ENCODE data around the gene GLRX3. TPM values are rescaled to one million over a fixed set of nuclear protein-coding genes. Genes with fewer than 3 reads are reported as not detected.

The GLRX3 gene
- total and polyA plus RNA-seq, 2 donors (not counting 1 experiment from before 2014, with no cell fraction given): 26.9 to 45.4 TPM

DNA sequence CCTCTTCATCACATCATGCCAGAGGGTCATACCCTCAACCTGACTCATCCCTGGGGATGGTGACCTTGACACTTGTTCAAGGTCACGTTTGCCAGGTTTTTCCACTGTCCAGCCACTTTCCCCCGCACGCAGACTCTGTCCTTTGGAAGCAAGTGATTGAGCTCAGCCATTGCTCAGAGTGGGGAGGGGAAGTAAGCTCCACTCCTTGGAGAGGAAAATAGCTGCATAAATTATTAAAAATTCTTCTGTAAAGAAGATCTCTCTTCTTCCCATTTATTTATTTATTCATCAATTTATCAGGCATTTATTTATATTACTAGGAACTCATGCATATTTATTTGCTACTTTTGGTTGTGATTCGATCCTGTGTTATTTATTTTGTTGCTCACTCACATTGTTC is 88.0 kb downstream of the GLRX3 start:
- Mint-ChIP-seq H3K4me1 (no peaks in the 10 kb centered on the region), H3K27me3 (no peaks in the 10 kb centered on the region), H3K27ac (no peak overlapping the region), H3K4me3 (no peak overlapping the region), H3K9me3 (ENCODE audit: insufficient read depth) (peaks cover 6% of the 10 kb centered on the region)
- intact Hi-C loops (cut with micrococcal nuclease): no loop called here
- no peak for TF ChIP-seq EZH2 (IDR thresholded peaks at IDR 0.05; ENCODE audit: borderline replicate concordance, insufficient read depth, low read depth, low read length, poor library complexity, severe bottlenecking)
- no peak for TF ChIP-seq CTCF (IDR thresholded peaks at IDR 0.05)
- Histone ChIP-seq H4K20me1 (ENCODE audit: control insufficient read depth, insufficient read depth, low read length, poor library complexity, severe bottlenecking) (no peaks in the 10 kb centered on the region), H3K27ac (ENCODE audit: low read length in 2 of 2) (no peak overlapping the region), H3K4me1 (ENCODE audit: control insufficient read depth in 2 of 2, insufficient read depth in 2 of 2, low read length in 2 of 2) (no peaks in the 10 kb centered on the region), H3K9me3 (ENCODE audit: control extremely low read depth in 1 of 3, control insufficient read depth in 2 of 3, insufficient read depth in 1 of 3, low read length in 2 of 3) (peaks cover 0 to 10% (median 3%) of the 10 kb centered on the region in 3 donors), H3K27me3 (replicated peaks in 1 of 4; ENCODE audit: control extremely low read depth in 1 of 4, control insufficient read depth in 3 of 4, insufficient read depth in 4 of 4, low read length in 3 of 4) (no peaks in the 10 kb centered on the region), H3K36me3 (replicated peaks in 1 of 2; ENCODE audit: control extremely low read depth in 1 of 2, control insufficient read depth in 1 of 2, extremely low read depth in 1 of 2, insufficient read depth in 2 of 2, low read length in 1 of 2) (no peaks in the 10 kb centered on the region), H2AFZ (ENCODE audit: insufficient read depth, low read depth, low read length, poor library complexity, severe bottlenecking) (no peak overlapping the region), H3K79me2 (ENCODE audit: control insufficient read depth, insufficient read depth, low read length) (no peaks in the 10 kb centered on the region), H3K4me3 (ENCODE audit: control extremely low read depth in 1 of 5, extremely low read depth in 1 of 5, insufficient read depth in 1 of 5, low read depth in 2 of 5, low read length in 4 of 5) (no peak overlapping the region), H3K4me2 (replicated peaks; ENCODE audit: low read depth, low read length, poor library complexity, severe bottlenecking) (no peak overlapping the region), H3K9ac (ENCODE audit: low read length) (no peak overlapping the region)
- ATAC-seq (ENCODE audit: low read depth) (no peak), DNase-seq (no peak)
- ChIA-PET POLR2A (no interaction called here), CTCF (no interaction called here)
- 100% methylated on average over 2 of the region's 4 CpGs for whole genome bisulfite sequencing (ENCODE audit: insufficient coverage)

GRCh38 chr10:130226012-130226411 is 89.8 kb downstream of the GLRX3 start:
- CTCF ChIA-PET: no interaction called here
- peaks cover 6% of the 10 kb centered on the region for H3K9me3 Mint-ChIP-seq (ENCODE audit: insufficient read depth)

More at GRCh38 chr10:130226012-130226411, 89.8 kb downstream of the GLRX3 start:
- no peak overlapping the region for H3K4me3 Mint-ChIP-seq
- 94% methylated on average over 3 of the region's 3 CpGs for WGBS (ENCODE audit: insufficient coverage)
- no peak overlapping the region for H2AFZ ChIP-seq (ENCODE audit: insufficient read depth, low read depth, low read length, poor library complexity, severe bottlenecking)
- ATAC-seq (ENCODE audit: low read depth) (no peak), DNase-seq (no peak)
- no peak overlapping the region for H3K4me3 ChIP-seq (ENCODE audit: control extremely low read depth in 1 of 5, extremely low read depth in 1 of 5, insufficient read depth in 1 of 5, low read depth in 2 of 5, low read length in 4 of 5)
- H3K27ac Mint-ChIP-seq: no peak overlapping the region
- TF ChIP-seq CTCF (IDR thresholded peaks at IDR 0.05): no peak
- TF ChIP-seq EZH2 (IDR thresholded peaks at IDR 0.05; ENCODE audit: borderline replicate concordance, insufficient read depth, low read depth, low read length, poor library complexity, severe bottlenecking): no peak
- intact Hi-C loops (cut with micrococcal nuclease): no loop called here
- H3K4me1 ChIP-seq (ENCODE audit: control insufficient read depth in 2 of 2, insufficient read depth in 2 of 2, low read length in 2 of 2): no peaks in the 10 kb centered on the region
- POLR2A ChIA-PET: no interaction called here
- no peaks in the 10 kb centered on the region for H3K36me3 ChIP-seq (replicated peaks in 1 of 2; ENCODE audit: control extremely low read depth in 1 of 2, control insufficient read depth in 1 of 2, extremely low read depth in 1 of 2, insufficient read depth in 2 of 2, low read length in 1 of 2)
- H3K4me1 Mint-ChIP-seq: no peaks in the 10 kb centered on the region
- no peaks in the 10 kb centered on the region for H3K79me2 ChIP-seq (ENCODE audit: control insufficient read depth, insufficient read depth, low read length)
- H3K9me3 ChIP-seq (ENCODE audit: control extremely low read depth in 1 of 3, control insufficient read depth in 2 of 3, insufficient read depth in 1 of 3, low read length in 2 of 3): peaks cover 0 to 10% (median 3%) of the 10 kb centered on the region in 3 donors
- no peak overlapping the region for H3K4me2 ChIP-seq (replicated peaks; ENCODE audit: low read depth, low read length, poor library complexity, severe bottlenecking)
- no peak overlapping the region for H3K27ac ChIP-seq (ENCODE audit: low read length in 2 of 2)
- H4K20me1 ChIP-seq (ENCODE audit: control insufficient read depth, insufficient read depth, low read length, poor library complexity, severe bottlenecking): no peaks in the 10 kb centered on the region
- H3K9ac ChIP-seq (ENCODE audit: low read length): no peak overlapping the region
- H3K27me3 Mint-ChIP-seq: no peaks in the 10 kb centered on the region
- H3K27me3 ChIP-seq (replicated peaks in 1 of 4; ENCODE audit: control extremely low read depth in 1 of 4, control insufficient read depth in 3 of 4, insufficient read depth in 4 of 4, low read length in 3 of 4): no peaks in the 10 kb centered on the region
